Caco-2 (cell line): ENCODE data around the gene STAT4. TPM values are rescaled to one million over a fixed set of nuclear protein-coding genes. Genes with fewer than 3 reads are reported as not detected.

Source experiments
- BruUV-seq: library from RNA; stranded (reverse); fragments of 400-500 nt; replicated peaks from 2 replicates; lab custom pipeline; 2021; lab: Mats Ljungman, UMichigan
- CTCF ChIA-PET: fragments of 300-600 bp; sonication (Branson Sonifier 250); formaldehyde crosslinking; loops from one replicate; lab custom pipeline; 2022; ENCODE audit warnings: antibody characterized with exemption; lab: Charles Lee
- POLR2A ChIA-PET: fragments of 300-600 bp; sonication (Branson Sonifier 250); formaldehyde crosslinking; loops from one replicate; lab custom pipeline; 2022; ENCODE audit warnings: antibody characterized with exemption; lab: Charles Lee
- DNase-seq, 2 experiments: peaks; one replicate each; pipeline versions ENCODE4 v3.0.0 to v3.0.0-alpha.2; 2020 to 2022
- H3K27me3 ChIP-seq: replicated peaks from 2 replicates; pipeline ENCODE4 v1.6.0; 2011; ENCODE audit warnings: low read length; ENCODE audit not compliant: control insufficient read depth, insufficient read depth
- H3K36me3 ChIP-seq: 2 replicates; pipeline ENCODE4 v1.5.1; 2011; ENCODE audit warnings: low read length; ENCODE audit not compliant: control insufficient read depth, insufficient read depth
- H3K4me1 ChIP-seq: fragments of 250-450 bp; sonication (Bioruptor Pico); 2 replicates; pipeline ENCODE4 v1.5.1; 2020; ENCODE audit warnings: mild to moderate bottlenecking
- H3K4me3 ChIP-seq: 2 replicates; pipeline ENCODE4 v1.5.1; 2011; ENCODE audit warnings: low read depth, mild to moderate bottlenecking, control low read depth, low read length
- H3K9me3 ChIP-seq: fragments of 250-450 bp; sonication (Bioruptor Pico); 2 replicates; pipeline ENCODE4 v1.5.1; 2020; ENCODE audit warnings: mild to moderate bottlenecking, moderate library complexity
- H3K27ac Mint-ChIP-seq: one replicate; pipeline ENCODE4 v1.8.0; 2022; ENCODE audit warnings: mixed read lengths; ENCODE audit not compliant: unreplicated experiment
- H3K27me3 Mint-ChIP-seq: one replicate; pipeline ENCODE4 v1.8.0; 2022; ENCODE audit warnings: mixed read lengths; ENCODE audit not compliant: insufficient read depth, unreplicated experiment
- H3K36me3 Mint-ChIP-seq: one replicate; pipeline ENCODE4 v1.8.0; 2022; ENCODE audit warnings: mild to moderate bottlenecking, mixed read lengths; ENCODE audit not compliant: insufficient read depth, unreplicated experiment
- H3K4me1 Mint-ChIP-seq: one replicate; pipeline ENCODE4 v1.8.0; 2022; ENCODE audit warnings: low read depth, mixed read lengths; ENCODE audit not compliant: unreplicated experiment
- H3K4me3 Mint-ChIP-seq: one replicate; pipeline ENCODE4 v1.8.0; 2022; ENCODE audit warnings: mild to moderate bottlenecking, moderate library complexity, mixed read lengths; ENCODE audit not compliant: unreplicated experiment
- H3K9me3 Mint-ChIP-seq: one replicate; pipeline ENCODE4 v1.8.0; 2022; ENCODE audit warnings: mixed read lengths; ENCODE audit not compliant: unreplicated experiment
- CTCF ChIP-seq, 2 experiments: fragments of 200-600 bp in 1 of 2; IDR thresholded peaks; 1 replicate in 1 of 2; 2 replicates in 1 of 2; pipeline versions ENCODE4 v1.5.1 to v1.8.0; 2011 to 2022; ENCODE audit warnings: antibody characterized with exemption in 1 of 2, control low read depth in 1 of 2, inconsistent platforms in 1 of 2, low read depth in 1 of 2, low read length in 1 of 2, mild to moderate bottlenecking in 1 of 2, moderate library complexity in 1 of 2; ENCODE audit not compliant: insufficient read depth in 1 of 2, severe bottlenecking in 1 of 2, unreplicated experiment in 1 of 2
- intact Hi-C: fragments of 100-400 bp; cut with micrococcal nuclease; formaldehyde crosslinking; loops from one replicate; pipeline ENCODE4 v1.10.0; 2022; ENCODE audit not compliant: unreplicated experiment
- total RNA-seq: library from RNA; stranded (reverse); gene quantifications from 2 replicates; pipeline ENCODE4 v1.2.3, GENCODE V29; 2022

The STAT4 gene
- total RNA-seq, 1 experiment from 2014 or later, result 0.48 TPM

DNA sequence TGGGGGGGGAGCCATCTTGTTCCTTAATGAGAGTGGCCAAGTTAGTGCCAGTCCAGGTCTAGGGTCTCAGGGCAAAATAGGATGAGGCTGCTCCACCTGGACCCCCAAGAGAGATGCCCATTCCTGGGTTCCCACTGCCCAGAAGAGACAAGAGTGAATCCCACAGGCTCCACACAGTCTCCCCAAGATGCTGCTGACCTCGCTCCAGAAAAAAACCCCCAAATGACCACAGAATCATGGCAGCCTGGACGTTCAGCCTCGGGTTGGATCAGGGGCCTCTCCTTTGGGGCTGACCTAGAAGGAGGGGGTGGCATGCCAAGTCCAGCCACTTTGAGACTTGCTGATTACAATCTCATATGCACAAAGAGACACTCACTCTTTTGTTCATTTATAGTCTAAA lies 161.9 kb downstream of the STAT4 start:
- peaks cover 7% of the 10 kb centered on the region for H3K36me3 ChIP-seq

DNA sequence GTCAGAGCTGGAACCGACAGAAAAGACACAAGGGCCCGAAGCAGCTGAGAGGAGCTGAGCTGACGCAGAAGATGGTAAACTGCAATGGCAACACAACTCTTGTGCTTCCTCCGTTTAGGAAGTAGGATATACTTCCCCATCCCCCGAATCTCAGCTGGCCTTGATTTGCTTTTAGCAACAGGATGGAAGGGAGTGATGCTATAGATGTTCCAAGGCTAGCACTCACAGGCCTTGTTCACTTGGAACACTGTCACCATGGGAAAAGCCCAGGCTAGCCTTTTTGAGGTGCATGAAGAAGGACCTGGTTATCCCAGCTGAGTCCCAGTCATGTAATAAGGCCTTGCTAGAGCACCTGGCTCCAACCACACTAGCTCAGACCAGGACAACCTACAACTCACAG lies 162.9 kb downstream of the STAT4 start:
- TF ChIP-seq CTCF (IDR thresholded peaks at IDR 0.05; ENCODE audit: insufficient read depth in 1 of 2, low read depth in 1 of 2, low read length in 1 of 2, severe bottlenecking in 1 of 2, unreplicated experiment in 1 of 2), result no peak
- peaks cover 84% of the 10 kb centered on the region for H3K36me3 Mint-ChIP-seq
- H3K4me1 Mint-ChIP-seq, result peaks cover under 1% of the 10 kb centered on the region
- ChIA-PET CTCF (no interaction called here), POLR2A (no interaction called here)
- BruUV-seq, result no TSS peak
- no peaks in the 10 kb centered on the region for H3K9me3 Mint-ChIP-seq
- no peak overlapping the region for H3K4me3 Mint-ChIP-seq
- Histone ChIP-seq H3K27me3 (no peaks in the 10 kb centered on the region), H3K4me1 (no peaks in the 10 kb centered on the region), H3K9me3 (no peaks in the 10 kb centered on the region), H3K4me3 (no peak overlapping the region), H3K36me3 (peaks cover 9% of the 10 kb centered on the region)
- intact Hi-C loops, result no loop called here
- H3K27me3 Mint-ChIP-seq, result no peaks in the 10 kb centered on the region
- no peak overlapping the region for H3K27ac Mint-ChIP-seq
- DNase-seq, result no peak

More for the DNA sequence above, 161.9 kb downstream of the STAT4 start:
- Mint-ChIP-seq H3K27me3 (no peaks in the 10 kb centered on the region), H3K27ac (no peak overlapping the region), H3K4me3 (no peak overlapping the region), H3K36me3 (peaks cover 87% of the 10 kb centered on the region), H3K9me3 (no peaks in the 10 kb centered on the region), H3K4me1 (peaks cover 6% of the 10 kb centered on the region)
- no peak for TF ChIP-seq CTCF (IDR thresholded peaks at IDR 0.05; ENCODE audit: insufficient read depth in 1 of 2, low read depth in 1 of 2, low read length in 1 of 2, severe bottlenecking in 1 of 2, unreplicated experiment in 1 of 2)
- no peaks in the 10 kb centered on the region for H3K27me3 ChIP-seq
- DNase-seq, result no peak
- ChIA-PET CTCF (no interaction called here), POLR2A (no interaction called here)
- intact Hi-C loops, result no loop called here
- no peak overlapping the region for H3K4me3 ChIP-seq
- no peaks in the 10 kb centered on the region; the same call in 1 of the 2 replicates for H3K4me1 ChIP-seq
- BruUV-seq, result no TSS peak
- H3K9me3 ChIP-seq, result no peaks in the 10 kb centered on the region

GRCh38 chr2:190987116-190987515 lies 163.7 kb downstream of the STAT4 start:
- no peaks in the 10 kb centered on the region for H3K4me1 Mint-ChIP-seq

More at GRCh38 chr2:190987116-190987515, 163.7 kb downstream of the STAT4 start:
- intact Hi-C loops, result no loop called here
- Mint-ChIP-seq H3K4me3 (no peak overlapping the region), H3K27ac (no peak overlapping the region), H3K36me3 (peaks cover 84% of the 10 kb centered on the region), H3K27me3 (no peaks in the 10 kb centered on the region), H3K9me3 (no peaks in the 10 kb centered on the region)
- Histone ChIP-seq H3K27me3 (no peaks in the 10 kb centered on the region), H3K4me3 (no peak overlapping the region), H3K9me3 (no peaks in the 10 kb centered on the region), H3K4me1 (no peaks in the 10 kb centered on the region), H3K36me3 (peaks cover 11% of the 10 kb centered on the region)
- CTCF ChIA-PET, result no interaction called here
- POLR2A ChIA-PET, result no interaction called here
- DNase-seq, result no peak
- BruUV-seq, result no TSS peak
- TF ChIP-seq CTCF (IDR thresholded peaks at IDR 0.05; ENCODE audit: insufficient read depth in 1 of 2, low read depth in 1 of 2, low read length in 1 of 2, severe bottlenecking in 1 of 2, unreplicated experiment in 1 of 2), result no peak
